Right lobe of liver (tissue), 4 donors: ENCODE results near the gene CIROP.

Source experiments
- CTCF ChIP-seq, 4 donors: fragments of 200-600 bp in 3 of 4; fragments of 450-650 bp in 1 of 4; IDR thresholded peaks; one replicate each; pipeline versions ENCODE4 v1.5.1 to v1.8.0; 2016 to 2022; ENCODE audit warnings: antibody characterized with exemption in 4 of 4, mild to moderate bottlenecking in 2 of 4
- POLR2A ChIP-seq: fragments of 450-650 bp; IDR thresholded peaks from one replicate; pipeline ENCODE4 v1.6.1; 2017; ENCODE audit warnings: antibody characterized with exemption, mild to moderate bottlenecking
- donor health status: DM: no; HTN: no; CAD: no.
- donor health status: DM: no; HTN: no; CAD: no.
- donor health status: DM: no; HTN: yes; CAD: no.

- TF ChIP-seq CTCF (IDR thresholded peaks at IDR 0.05) = no peak
- TF ChIP-seq POLR2A = no peak
Observed at GRCh38 chr14:23097786-23098185, 7.0 kb downstream of the CIROP start.
